Heart left ventricle (tissue), 13 donors: ENCODE data around the gene PMVK.

Experiments used
- CTCF ChIP-seq, 12 donors: fragments of 200-600 bp; sonication (generic) in 4 of 12; IDR thresholded peaks; one replicate each; pipeline versions ENCODE4 v1.5.0 to v1.8.0; 2018 to 2022; ENCODE audit warnings: antibody characterized with exemption in 12 of 12, mild to moderate bottlenecking in 5 of 12
- POLR2A ChIP-seq, 2 donors: fragments of 450-650 bp; IDR thresholded peaks; one replicate each; pipeline ENCODE4 v1.6.1; 2017; ENCODE audit warnings: antibody characterized with exemption in 2 of 2, mild to moderate bottlenecking in 2 of 2, moderate library complexity in 2 of 2
- donor health status: ischemic (EF 13 %, LVEDD 7.1; RV severe dilation, severe dysfunction).
- donor health status: DM: no; HTN: yes; CAD: no.
- donor health status: DM: no; HTN: no; CAD: no.
- donor health status: ischemic (EF 25% LVEDD 6.9; RV normal size, moderate dysfunction).
- donor health status: ischemic (EF 25% LVEDD 5.7; RV mildly dilated, moderate dysfunction).
- donor health status: ischemic (EF 35%, LVEDD 5.7; RV mildly dilated, moderate dysfunction).
- donor health status: nonischemic (EF 11% LVEDD 7.7; RV severe dilation, severe dysfunction).
- donor health status: DM: yes; HTN: yes; CAD: no.
- donor health status: PGD.
- donor health status: ischemic (EF 29% LVEDD 5.4; RV normal size, mild dysfunction).
- donor health status: nonischemic (EF 23%, LVEDD 6.1; RV moderate dilation, normal function).

DNA sequence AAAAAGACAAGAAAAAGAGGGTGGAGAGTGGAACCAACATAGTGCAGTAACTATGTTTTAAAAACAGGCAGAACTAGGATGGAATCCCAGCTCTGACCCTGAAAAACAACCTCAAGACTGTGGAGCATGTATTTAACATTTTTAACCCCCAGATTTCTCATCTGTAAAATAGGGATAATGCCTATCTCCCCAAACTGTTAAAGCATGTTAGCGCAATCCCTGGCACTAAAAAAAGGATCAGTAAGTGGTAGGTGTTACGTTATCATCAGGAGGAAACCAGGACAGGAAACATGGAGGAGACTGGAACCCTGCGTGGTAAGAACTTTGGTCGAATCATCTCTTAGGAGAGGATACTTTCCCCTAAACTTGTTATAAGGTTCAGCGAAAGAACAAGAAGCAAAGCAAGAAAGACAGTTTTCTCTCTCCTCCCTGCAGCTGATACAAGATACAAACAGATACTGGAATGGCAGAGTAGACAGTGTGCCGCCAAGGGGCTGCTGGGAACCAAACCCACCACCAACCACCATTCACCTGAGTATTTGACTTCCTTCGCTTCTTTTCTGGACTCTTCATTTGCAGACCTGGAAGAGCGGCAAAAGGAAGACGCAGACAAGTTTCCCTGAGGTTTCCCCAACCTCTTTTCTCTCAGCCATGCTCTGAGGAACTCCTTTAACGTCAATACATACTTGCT is 24.1 kb upstream of the PMVK start:
- TF ChIP-seq POLR2A (IDR thresholded peaks at IDR 0.05) = no peak
- TF ChIP-seq CTCF (IDR thresholded peaks at IDR 0.05) = no peak
